HepG2 (cell line): ENCODE data around the gene COX7C. TPM values are rescaled to one million over a fixed set of nuclear protein-coding genes. Genes with fewer than 3 reads are reported as not detected.

Source experiments
- CAMTA2 ChIP-seq: sonication (generic); formaldehyde crosslinking; IDR thresholded peaks from 2 replicates; pipeline ENCODE4 v1.4.0; 2020; ENCODE audit warnings: mild to moderate bottlenecking, missing genetic modification reagents, borderline replicate concordance
- CERS6 ChIP-seq: sonication (generic); formaldehyde crosslinking; IDR thresholded peaks from 2 replicates; pipeline ENCODE4 v1.5.0; 2020; ENCODE audit warnings: missing genetic modification reagents
- CREBL2 ChIP-seq: sonication (generic); formaldehyde crosslinking; IDR thresholded peaks from 2 replicates; pipeline ENCODE4 v1.8.1; 2023; ENCODE audit warnings: missing genetic modification reagents, mild to moderate bottlenecking, borderline replicate concordance
- E2F1 ChIP-seq: sonication (generic); formaldehyde crosslinking; IDR thresholded peaks from 2 replicates; pipeline ENCODE4 v1.5.0; 2020; ENCODE audit warnings: missing genetic modification reagents
- ESRRA ChIP-seq: sonication (generic); formaldehyde crosslinking; IDR thresholded peaks from 2 replicates; pipeline ENCODE4 v1.5.1; 2020; ENCODE audit warnings: mild to moderate bottlenecking, low read depth, missing genetic modification reagents
- FOXA3 ChIP-seq: IDR thresholded peaks from 2 replicates; pipeline ENCODE4 v1.6.1; 2016; ENCODE audit warnings: missing genetic modification reagents, missing compliant biosample characterization
- FOXK1 ChIP-seq: sonication (generic); formaldehyde crosslinking; IDR thresholded peaks from 2 replicates; pipeline ENCODE4 v1.4.0; 2020; ENCODE audit warnings: low read depth, missing genetic modification reagents, borderline replicate concordance
- FOXP4 ChIP-seq: sonication (generic); formaldehyde crosslinking; IDR thresholded peaks from 2 replicates; pipeline ENCODE4 v1.4.0; 2020; ENCODE audit warnings: missing genetic modification reagents
- HNRNPL ChIP-seq: fragments of 200-400 bp; formaldehyde crosslinking; IDR thresholded peaks from 2 replicates; pipeline ENCODE4 v1.6.1; 2017; ENCODE audit warnings: mild to moderate bottlenecking, low read depth, low read length
- KDM5B ChIP-seq: sonication (generic); formaldehyde crosslinking; IDR thresholded peaks from 2 replicates; pipeline ENCODE4 v1.4.0; 2020; ENCODE audit warnings: missing genetic modification reagents, mild to moderate bottlenecking, borderline replicate concordance
- NR1H2 ChIP-seq: sonication (generic); formaldehyde crosslinking; IDR thresholded peaks from 2 replicates; pipeline ENCODE4 v1.8.1; 2022; ENCODE audit warnings: low read depth, missing genetic modification reagents, borderline replicate concordance
- RAD21 ChIP-seq: fragments of 450-650 bp; formaldehyde crosslinking; IDR thresholded peaks from 2 replicates; pipeline ENCODE4 v1.5.0; 2020; ENCODE audit warnings: mild to moderate bottlenecking
- SMAD9 ChIP-seq: sonication (generic); formaldehyde crosslinking; IDR thresholded peaks from 2 replicates; pipeline ENCODE4 v1.5.1; 2020; ENCODE audit warnings: mild to moderate bottlenecking, missing genetic modification reagents
- TCF7L2 ChIP-seq: IDR thresholded peaks from 2 replicates; pipeline ENCODE4 v1.6.1; 2011; ENCODE audit warnings: mild to moderate bottlenecking, low read depth, low read length, moderate library complexity
- TGIF2 ChIP-seq: IDR thresholded peaks from 2 replicates; pipeline ENCODE4 v1.6.1; 2016; ENCODE audit warnings: control low read depth, missing compliant biosample characterization
- TP53 ChIP-seq: sonication (generic); formaldehyde crosslinking; conservative IDR thresholded peaks from 2 replicates; pipeline ENCODE4 v1.4.0; 2020; ENCODE audit warnings: missing genetic modification reagents
- ZNF207 ChIP-seq: fragments of 450-650 bp; IDR thresholded peaks from 2 replicates; pipeline ENCODE4 v1.6.1; 2016; ENCODE audit warnings: antibody characterized with exemption, borderline replicate concordance
- ZNF24 ChIP-seq: fragments of 450-650 bp; IDR thresholded peaks from 2 replicates; pipeline ENCODE4 v1.6.1; 2017; ENCODE audit warnings: antibody characterized with exemption, mild to moderate bottlenecking
- ZNF292 ChIP-seq: sonication (generic); formaldehyde crosslinking; IDR thresholded peaks from 2 replicates; pipeline ENCODE4 v1.8.1; 2022; ENCODE audit warnings: mild to moderate bottlenecking, low read depth, missing genetic modification reagents, borderline replicate concordance
- ZNF329 ChIP-seq: sonication (generic); formaldehyde crosslinking; IDR thresholded peaks from 2 replicates; pipeline ENCODE4 v1.9.0; 2021; ENCODE audit warnings: low read depth, mild to moderate bottlenecking, missing genetic modification reagents
- ZNF331 ChIP-seq: sonication (generic); formaldehyde crosslinking; IDR thresholded peaks from 2 replicates; pipeline ENCODE4 v1.4.0; 2020; ENCODE audit warnings: missing genetic modification reagents
- ZNF430 ChIP-seq: sonication (generic); formaldehyde crosslinking; IDR thresholded peaks from 2 replicates; pipeline ENCODE4 v1.9.0; 2021; ENCODE audit warnings: mild to moderate bottlenecking, missing genetic modification reagents
- ZNF570 ChIP-seq: sonication (generic); formaldehyde crosslinking; IDR thresholded peaks from 2 replicates; pipeline ENCODE4 v1.4.0; 2020; ENCODE audit warnings: mild to moderate bottlenecking, missing genetic modification reagents, borderline replicate concordance
- ZNF580 ChIP-seq: IDR thresholded peaks from 2 replicates; pipeline ENCODE4 v1.6.1; 2016; ENCODE audit warnings: low read depth, borderline replicate concordance
- ZNF644 ChIP-seq: IDR thresholded peaks from 2 replicates; pipeline ENCODE4 v1.6.1; 2016; ENCODE audit warnings: low read depth
- ZSCAN31 ChIP-seq: sonication (generic); formaldehyde crosslinking; IDR thresholded peaks from 2 replicates; pipeline ENCODE4 v1.5.0; 2020; ENCODE audit warnings: low read depth, mild to moderate bottlenecking, missing genetic modification reagents
- polyA plus RNA-seq, 8 experiments: library from polyadenylated mRNA; depleted of rRNA in 3 of 8; stranded (reverse) in 7 of 8; unstranded in 1 of 8; fragments of >200 nt; fragmentation: Illumina TruSeq in 4 of 8; extraction: Trizol in 4 of 8; gene quantifications; 2 replicates each; pipeline versions ENCODE4 v1.2.1 to v1.2.3, GENCODE V29; 2011 to 2016; ENCODE audit warnings: low read depth in 4 of 8, missing spikeins in 1 of 8, mixed read lengths in 1 of 8; ENCODE audit not compliant: insufficient read depth in 1 of 8
- total RNA-seq, 5 experiments: library from RNA; depleted of rRNA; stranded (reverse); fragments of >200 nt; fragmentation: Illumina TruSeq; extraction: Trizol; gene quantifications; 2 replicates each; pipeline ENCODE4 v1.2.3, GENCODE V29; 2016; ENCODE audit warnings: low read depth in 1 of 5

The COX7C gene
- total and polyA plus RNA-seq, 2 of the 13 experiments (the other 11 are each of a cell fraction or from before 2014, with no cell fraction given), result 538 to 635 TPM

GRCh38 chr5:86617756-86618576 lies at the start of gene COX7C (continued):
- TF ChIP-seq KDM5B (CRISPR knock-in tag) (peak; percentile 42; the same call in 1 of the 2 replicates), TCF7L2 (no peak), ESRRA (peak; percentile 77), CERS6 (no peak), ZNF292 (no peak), CAMTA2 (no peak), ZNF570 (no peak), HNRNPL (no peak), ZNF207 (no peak), SMAD9 (no peak), NR1H2 (CRISPR knock-in tag) (no peak), E2F1 (no peak), ZNF331 (CRISPR knock-in tag) (peak; percentile 66; the same call in 1 of the 2 replicates), ZNF644 (no peak), ZNF24 (no peak), FOXP4 (CRISPR knock-in tag) (no peak), CREBL2 (CRISPR knock-in tag) (no peak), ZNF580 (CRISPR knock-in tag) (peak; percentile 80; the same call in 1 of the 2 replicates), RAD21 (CRISPR knock-in tag) (no peak), ZNF430 (CRISPR knock-in tag) (peak; percentile 62; the same call in 1 of the 2 replicates), FOXA3 (CRISPR knock-in tag) (peak; percentile 40; the same call in 1 of the 2 replicates), ZNF329 (CRISPR knock-in tag) (0 out of 2 replicates have a peak, but pooled peaks have one; percentile 47), TGIF2 (CRISPR knock-in tag) (no peak), FOXK1 (CRISPR knock-in tag) (peak; percentile 88; the same call in 1 of the 2 replicates), TP53 (CRISPR knock-in tag) (0 out of 2 replicates have a peak, but pooled peaks have one; percentile 26), ZSCAN31 (no peak)
